ENCODE data around the gene MPPED1. TPM values are rescaled to one million over a fixed set of nuclear protein-coding genes. Genes with fewer than 3 reads are reported as not detected.

The MPPED1 gene
- total RNA-seq, 2 experiments from 2014 or later, result not detected

- Mint-ChIP-seq H3K27me3 (no peaks in the 10 kb centered on the region), H3K4me3 (no peak overlapping the region), H3K9me3 (no peaks in the 10 kb centered on the region), H3K36me3 (no peaks in the 10 kb centered on the region), H3K4me1 (no peaks in the 10 kb centered on the region), H3K27ac (no peak overlapping the region)
- DNase-seq, result no peak
Observed at GRCh38 chr22:43439368-43440103, 27.7 kb downstream of the MPPED1 start.

GRCh38 chr22:43440104-43440387 is 28.2 kb downstream of the MPPED1 start:
- H3K4me1 Mint-ChIP-seq, result no peaks in the 10 kb centered on the region
- no peaks in the 10 kb centered on the region for H3K36me3 Mint-ChIP-seq
- H3K27me3 Mint-ChIP-seq, result no peaks in the 10 kb centered on the region
- no peaks in the 10 kb centered on the region for H3K9me3 Mint-ChIP-seq
- H3K4me3 Mint-ChIP-seq, result no peak overlapping the region
- no peak for DNase-seq
- H3K27ac Mint-ChIP-seq, result no peak overlapping the region

- H3K27ac Mint-ChIP-seq, result no peak overlapping the region
- no peaks in the 10 kb centered on the region for H3K9me3 Mint-ChIP-seq
- no peaks in the 10 kb centered on the region for H3K36me3 Mint-ChIP-seq
- no peaks in the 10 kb centered on the region for H3K27me3 Mint-ChIP-seq
- no peak for DNase-seq
- H3K4me3 Mint-ChIP-seq, result no peak overlapping the region
- H3K4me1 Mint-ChIP-seq, result no peaks in the 10 kb centered on the region
Observed at GRCh38 chr22:43440556-43440955, 28.7 kb downstream of the MPPED1 start.

- no peaks in the 10 kb centered on the region for H3K27me3 Mint-ChIP-seq
- H3K36me3 Mint-ChIP-seq, result no peaks in the 10 kb centered on the region
- no peaks in the 10 kb centered on the region for H3K4me1 Mint-ChIP-seq
- no peak for DNase-seq
- H3K27ac Mint-ChIP-seq, result no peak overlapping the region
- no peak overlapping the region for H3K4me3 Mint-ChIP-seq
- H3K9me3 Mint-ChIP-seq, result no peaks in the 10 kb centered on the region
Observed at GRCh38 chr22:43441216-43441615, 29.4 kb downstream of the MPPED1 start.

GRCh38 chr22:43441751-43442150 is 29.9 kb downstream of the MPPED1 start:
- H3K27ac Mint-ChIP-seq, result no peak overlapping the region
- H3K4me3 Mint-ChIP-seq, result no peak overlapping the region
- no peak for DNase-seq
- H3K4me1 Mint-ChIP-seq, result no peaks in the 10 kb centered on the region
- no peaks in the 10 kb centered on the region for H3K9me3 Mint-ChIP-seq
- H3K27me3 Mint-ChIP-seq, result no peaks in the 10 kb centered on the region
- H3K36me3 Mint-ChIP-seq, result no peaks in the 10 kb centered on the region

GRCh38 chr22:43442386-43443151 is 30.8 kb downstream of the MPPED1 start:
- Mint-ChIP-seq H3K36me3 (no peaks in the 10 kb centered on the region), H3K27ac (no peak overlapping the region)

GRCh38 chr22:43443152-43443471 is 31.3 kb downstream of the MPPED1 start:
- H3K27me3 Mint-ChIP-seq, result no peaks in the 10 kb centered on the region
- no peaks in the 10 kb centered on the region for H3K36me3 Mint-ChIP-seq
- no peaks in the 10 kb centered on the region for H3K9me3 Mint-ChIP-seq
- no peak overlapping the region for H3K27ac Mint-ChIP-seq
- no peak overlapping the region for H3K4me3 Mint-ChIP-seq
- no peak for DNase-seq
- H3K4me1 Mint-ChIP-seq, result no peaks in the 10 kb centered on the region

More at GRCh38 chr22:43442386-43443151, 30.8 kb downstream of the MPPED1 start:
- Mint-ChIP-seq H3K9me3 (no peaks in the 10 kb centered on the region), H3K27me3 (no peaks in the 10 kb centered on the region), H3K4me1 (no peaks in the 10 kb centered on the region), H3K4me3 (no peak overlapping the region)
- DNase-seq, result no peak

- H3K27ac Mint-ChIP-seq, result no peak overlapping the region
- no peaks in the 10 kb centered on the region for H3K9me3 Mint-ChIP-seq
- H3K4me3 Mint-ChIP-seq, result no peak overlapping the region
- no peaks in the 10 kb centered on the region for H3K36me3 Mint-ChIP-seq
- H3K27me3 Mint-ChIP-seq, result no peaks in the 10 kb centered on the region
- no peak for DNase-seq
- no peaks in the 10 kb centered on the region for H3K4me1 Mint-ChIP-seq
Observed at GRCh38 chr22:43446037-43446803, 34.4 kb downstream of the MPPED1 start.

- H3K4me3 Mint-ChIP-seq, result no peak overlapping the region
- H3K9me3 Mint-ChIP-seq, result no peaks in the 10 kb centered on the region
- H3K4me1 Mint-ChIP-seq, result no peaks in the 10 kb centered on the region
- H3K27ac Mint-ChIP-seq, result no peak overlapping the region
- H3K36me3 Mint-ChIP-seq, result no peaks in the 10 kb centered on the region
- no peak for DNase-seq
- peaks cover 7% of the 10 kb centered on the region for H3K27me3 Mint-ChIP-seq
Observed at GRCh38 chr22:43446916-43447315, 35.1 kb downstream of the MPPED1 start.

GRCh38 chr22:43447380-43447779 is 35.6 kb downstream of the MPPED1 start:
- H3K9me3 Mint-ChIP-seq, result no peaks in the 10 kb centered on the region

GRCh38 chr22:43448048-43448447 is 36.2 kb downstream of the MPPED1 start:
- DNase-seq, result no peak
- no peak overlapping the region for H3K4me3 Mint-ChIP-seq
- H3K9me3 Mint-ChIP-seq, result no peaks in the 10 kb centered on the region
- H3K36me3 Mint-ChIP-seq, result no peaks in the 10 kb centered on the region
- H3K27ac Mint-ChIP-seq, result no peak overlapping the region
- peaks cover 7% of the 10 kb centered on the region for H3K27me3 Mint-ChIP-seq
- no peaks in the 10 kb centered on the region for H3K4me1 Mint-ChIP-seq

More at GRCh38 chr22:43447380-43447779, 35.6 kb downstream of the MPPED1 start:
- DNase-seq, result no peak
- no peaks in the 10 kb centered on the region for H3K36me3 Mint-ChIP-seq
- no peak overlapping the region for H3K4me3 Mint-ChIP-seq
- no peak overlapping the region for H3K27ac Mint-ChIP-seq
- H3K4me1 Mint-ChIP-seq, result no peaks in the 10 kb centered on the region
- peaks cover 7% of the 10 kb centered on the region for H3K27me3 Mint-ChIP-seq

GRCh38 chr22:43449205-43449830 is 37.5 kb downstream of the MPPED1 start:
- no peaks in the 10 kb centered on the region for H3K4me1 Mint-ChIP-seq
- no peaks in the 10 kb centered on the region for H3K36me3 Mint-ChIP-seq
- peaks cover 10% of the 10 kb centered on the region for H3K27me3 Mint-ChIP-seq
- no peak overlapping the region for H3K4me3 Mint-ChIP-seq
- no peak overlapping the region for H3K27ac Mint-ChIP-seq
- no peaks in the 10 kb centered on the region for H3K9me3 Mint-ChIP-seq
- no peak for DNase-seq

- H3K4me1 Mint-ChIP-seq, result no peaks in the 10 kb centered on the region
- no peak for DNase-seq
- H3K27me3 Mint-ChIP-seq, result peaks cover 10% of the 10 kb centered on the region
- no peaks in the 10 kb centered on the region for H3K9me3 Mint-ChIP-seq
- H3K4me3 Mint-ChIP-seq, result no peak overlapping the region
- no peaks in the 10 kb centered on the region for H3K36me3 Mint-ChIP-seq
- no peak overlapping the region for H3K27ac Mint-ChIP-seq
Observed at GRCh38 chr22:43449831-43450225, 38.0 kb downstream of the MPPED1 start.

- Mint-ChIP-seq H3K27me3 (peaks cover 17% of the 10 kb centered on the region), H3K9me3 (no peaks in the 10 kb centered on the region), H3K4me1 (no peaks in the 10 kb centered on the region), H3K27ac (no peak overlapping the region), H3K4me3 (no peak overlapping the region), H3K36me3 (no peaks in the 10 kb centered on the region)
- no peak for DNase-seq
Observed at GRCh38 chr22:43451371-43452050, 39.7 kb downstream of the MPPED1 start.

GRCh38 chr22:43455846-43456245 is 44.0 kb downstream of the MPPED1 start:
- Mint-ChIP-seq H3K9me3 (peaks cover 1% of the 10 kb centered on the region), H3K36me3 (peaks cover 2% of the 10 kb centered on the region), H3K27ac (no peak overlapping the region), H3K4me3 (no peak overlapping the region), H3K27me3 (peaks cover 42% of the 10 kb centered on the region), H3K4me1 (no peaks in the 10 kb centered on the region)
- DNase-seq, result no peak
